Gastrocnemius medialis (tissue), 4 donors: ENCODE measurements around the gene SLC24A4. TPM values are rescaled to one million over a fixed set of nuclear protein-coding genes. Genes with fewer than 3 reads are reported as not detected.

Experiments used
- ATAC-seq, 2 donors: fragments of 150-250 bp; one replicate each; pipeline ENCODE4 v1.9.1; 2016
- DNase-seq, 2 donors: peaks; one replicate each; pipeline ENCODE4 v3.0.0-alpha.2; 2019
- H3K27ac ChIP-seq, 4 donors: fragments of 200-600 bp; sonication (generic); 1 replicate in 1 of 4; 2 replicates in 3 of 4; pipeline ENCODE4 v1.5.1; 2016 to 2018; ENCODE audit warnings: mild to moderate bottlenecking in 2 of 4, moderate library complexity in 1 of 4
- H3K27me3 ChIP-seq, 3 donors: fragments of 200-600 bp; sonication (generic) in 2 of 3; 1 replicate in 1 of 3; 2 replicates in 2 of 3; pipeline versions ENCODE4 v1.5.1 to v1.6.0; 2016 to 2019; ENCODE audit warnings: mild to moderate bottlenecking in 1 of 3, moderate library complexity in 1 of 3
- H3K36me3 ChIP-seq, 2 donors: fragments of 200-600 bp; sonication (generic) in 1 of 2; one replicate each; pipeline ENCODE4 v1.5.1; 2017 to 2018
- H3K4me1 ChIP-seq, 2 donors: fragments of 200-600 bp; sonication (generic) in 1 of 2; one replicate each; pipeline ENCODE4 v1.5.1; 2016 to 2017; ENCODE audit warnings: mild to moderate bottlenecking in 2 of 2
- H3K4me3 ChIP-seq, 4 donors: fragments of 200-600 bp; sonication (generic) in 3 of 4; 1 replicate in 1 of 4; 2 replicates in 3 of 4; pipeline ENCODE4 v1.5.1; 2016 to 2019; ENCODE audit warnings: mild to moderate bottlenecking in 2 of 4
- H3K9me3 ChIP-seq, 3 donors: fragments of 200-600 bp; sonication (generic) in 2 of 3; 1 replicate in 1 of 3; 2 replicates in 2 of 3; pipeline ENCODE4 v1.5.1; 2016 to 2019
- POLR2A ChIP-seq, 2 donors: fragments of 450-650 bp; IDR thresholded peaks; one replicate each; pipeline ENCODE4 v1.6.1; 2017; ENCODE audit warnings: antibody characterized with exemption in 2 of 2, mild to moderate bottlenecking in 2 of 2, moderate library complexity in 2 of 2
- in situ Hi-C, 4 donors: fragments of 200-750 bp; cut with MboI; loops; one replicate each; pipeline versions ENCODE4 v1.15.0 to v1.8.0; 2017; ENCODE audit warnings: low sequenced_read_pairs in 4 of 4
- intact Hi-C: fragments of 100-400 bp; cut with DNase I; formaldehyde crosslinking; loops from one replicate; pipeline ENCODE4 v1.15.1; 2023; ENCODE audit warnings: low total_unique reads
- total RNA-seq, 4 donors: library from RNA; depleted of rRNA; stranded (reverse); fragments of >200 nt; gene quantifications; one replicate each; pipeline versions ENCODE4 v1.1.0 to v1.2.3, GENCODE V29; 2016
- TF ChIP-seq, protein P1 (sequence below), 5 experiments: fragments of 450-650 bp in 3 of 5; fragments of 200-600 bp in 2 of 5; sonication (generic) in 2 of 5; IDR thresholded peaks in 4 of 5; conservative IDR thresholded peaks in 1 of 5; 1 replicate in 4 of 5; 2 replicates in 1 of 5; pipeline ENCODE4 v1.5.1; 2016 to 2019; ENCODE audit warnings: antibody characterized with exemption in 5 of 5, mild to moderate bottlenecking in 3 of 5, moderate library complexity in 3 of 5

Gene SLC24A4
- total RNA-seq, 4 donors from 2014 or later, result 0.07 to 0.76 (median 0.50) TPM

DNA sequence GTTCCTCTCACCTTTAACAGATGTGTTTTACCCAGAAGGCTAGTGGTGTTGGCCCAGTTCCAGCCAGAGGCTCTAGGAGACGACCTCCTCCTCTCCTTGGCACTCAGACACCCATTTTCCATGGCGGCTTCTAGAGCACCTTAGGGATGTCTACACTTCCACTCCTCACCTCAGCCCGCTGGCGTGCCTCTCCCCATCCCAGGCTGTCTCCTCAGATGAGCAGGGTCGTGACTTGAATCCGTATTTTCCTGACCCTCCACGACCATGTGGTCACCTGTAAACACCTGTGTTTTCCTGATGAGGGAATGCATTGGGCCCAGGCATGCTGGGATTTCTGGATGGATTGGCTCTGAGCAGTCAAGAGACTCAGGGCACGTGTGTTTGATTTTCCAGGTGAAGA is 168.8 kb downstream of the SLC24A4 start:
- H3K27me3 ChIP-seq, result no peaks in the 10 kb centered on the region
- ATAC-seq (no peak), DNase-seq (no peak)
- peak overlapping the region in 2 of 4 donors; percentile 4 to 26 for H3K27ac ChIP-seq
- H3K4me1 ChIP-seq, result no peaks in the 10 kb centered on the region
- no peaks in the 10 kb centered on the region for H3K36me3 ChIP-seq
- intact Hi-C loops (no loop called here), in situ Hi-C loops (no loop called here)
- H3K4me3 ChIP-seq, result no peak overlapping the region
- no peaks in the 10 kb centered on the region for H3K9me3 ChIP-seq
- no peak for TF ChIP-seq POLR2A (IDR thresholded peaks at IDR 0.05)
- TF ChIP-seq, protein P1, sequence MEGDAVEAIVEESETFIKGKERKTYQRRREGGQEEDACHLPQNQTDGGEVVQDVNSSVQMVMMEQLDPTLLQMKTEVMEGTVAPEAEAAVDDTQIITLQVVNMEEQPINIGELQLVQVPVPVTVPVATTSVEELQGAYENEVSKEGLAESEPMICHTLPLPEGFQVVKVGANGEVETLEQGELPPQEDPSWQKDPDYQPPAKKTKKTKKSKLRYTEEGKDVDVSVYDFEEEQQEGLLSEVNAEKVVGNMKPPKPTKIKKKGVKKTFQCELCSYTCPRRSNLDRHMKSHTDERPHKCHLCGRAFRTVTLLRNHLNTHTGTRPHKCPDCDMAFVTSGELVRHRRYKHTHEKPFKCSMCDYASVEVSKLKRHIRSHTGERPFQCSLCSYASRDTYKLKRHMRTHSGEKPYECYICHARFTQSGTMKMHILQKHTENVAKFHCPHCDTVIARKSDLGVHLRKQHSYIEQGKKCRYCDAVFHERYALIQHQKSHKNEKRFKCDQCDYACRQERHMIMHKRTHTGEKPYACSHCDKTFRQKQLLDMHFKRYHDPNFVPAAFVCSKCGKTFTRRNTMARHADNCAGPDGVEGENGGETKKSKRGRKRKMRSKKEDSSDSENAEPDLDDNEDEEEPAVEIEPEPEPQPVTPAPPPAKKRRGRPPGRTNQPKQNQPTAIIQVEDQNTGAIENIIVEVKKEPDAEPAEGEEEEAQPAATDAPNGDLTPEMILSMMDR (IDR thresholded peaks at IDR 0.05 in 4 of 5, conservative IDR thresholded peaks at IDR 0.05 in 1 of 5), result no peak

DNA sequence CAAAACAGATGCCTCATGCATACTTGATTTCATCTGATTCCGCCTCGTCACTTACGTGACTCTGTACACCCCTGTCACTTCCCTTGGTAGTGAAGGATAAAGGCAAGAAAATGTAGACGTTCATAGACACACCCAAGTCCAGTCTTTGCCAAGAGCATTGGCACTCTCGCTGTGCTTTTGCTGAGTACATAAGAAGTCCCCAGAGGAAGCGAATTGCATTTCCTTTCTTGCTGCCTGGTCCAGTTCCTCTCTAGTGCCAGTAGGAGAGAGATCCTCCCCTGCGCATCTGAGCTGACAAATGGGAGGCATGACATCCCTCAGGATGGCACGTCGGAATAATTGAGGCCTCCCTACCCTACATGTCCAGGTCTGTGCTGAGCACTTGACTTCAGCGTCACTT is 169.3 kb downstream of the SLC24A4 start:
- Histone ChIP-seq H3K36me3 (no peaks in the 10 kb centered on the region), H3K4me1 (no peaks in the 10 kb centered on the region), H3K27me3 (no peaks in the 10 kb centered on the region), H3K9me3 (no peaks in the 10 kb centered on the region), H3K4me3 (no peak overlapping the region), H3K27ac (peak overlapping the region in 1 of 4 donors; percentile 26)
- intact Hi-C loops (no loop called here), in situ Hi-C loops (no loop called here)
- ATAC-seq (peak; percentile 37 to 63), DNase-seq (peak in 1 of 2 donors; percentile 29)
- TF ChIP-seq POLR2A (IDR thresholded peaks at IDR 0.05), result peak in 1 of 2 donors; percentile 23
- TF ChIP-seq, protein P1 (IDR thresholded peaks at IDR 0.05 in 4 of 5, conservative IDR thresholded peaks at IDR 0.05 in 1 of 5), result no peak

DNA sequence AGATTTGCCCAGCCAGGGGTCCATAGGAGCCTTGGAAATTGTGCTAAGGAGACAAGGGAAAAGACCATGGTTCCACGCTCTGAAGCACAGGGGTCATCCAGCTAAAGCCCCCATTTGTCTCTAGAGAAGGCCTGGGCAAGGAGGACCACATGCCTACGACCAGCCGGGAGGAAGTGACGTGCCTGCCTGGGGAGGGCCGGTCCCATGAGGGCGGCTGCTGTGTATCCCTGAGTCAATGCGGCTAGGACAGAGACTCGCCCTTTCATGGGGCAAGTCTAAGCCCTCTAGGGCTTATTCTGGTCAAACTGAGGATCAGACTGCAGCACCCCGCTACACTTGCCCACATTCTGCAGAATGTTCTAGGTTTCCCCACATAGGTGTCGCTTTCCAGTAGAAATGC is 170.1 kb downstream of the SLC24A4 start:
- no peak for DNase-seq

DNA sequence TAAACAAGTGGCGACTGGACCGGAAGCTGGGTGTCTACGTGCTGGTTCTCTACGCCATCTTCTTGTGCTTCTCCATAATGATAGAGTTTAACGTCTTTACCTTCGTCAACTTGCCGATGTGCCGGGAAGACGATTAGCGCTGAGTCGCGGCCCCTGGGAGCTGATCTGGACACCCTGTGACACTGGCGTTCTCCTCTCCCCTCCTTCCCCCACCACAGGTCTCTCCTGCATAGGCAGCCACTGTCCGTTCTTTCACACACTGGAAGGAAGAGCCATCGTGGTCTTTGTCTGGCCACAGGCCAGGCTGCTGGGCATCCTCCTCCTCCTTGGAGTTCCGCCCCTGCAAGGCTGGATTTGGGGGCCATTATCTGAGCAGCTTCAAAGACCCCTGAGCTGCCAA is 170.5 kb downstream of the SLC24A4 start:
- ATAC-seq (no peak), DNase-seq (no peak)
- intact Hi-C loops, result no loop called here
- H3K27me3 ChIP-seq, result no peaks in the 10 kb centered on the region
- no peaks in the 10 kb centered on the region for H3K9me3 ChIP-seq
- no peaks in the 10 kb centered on the region for H3K4me1 ChIP-seq
- H3K27ac ChIP-seq, result no peak overlapping the region
- no peak overlapping the region for H3K4me3 ChIP-seq
- in situ Hi-C loops, result no loop called here
- no peaks in the 10 kb centered on the region for H3K36me3 ChIP-seq
- TF ChIP-seq, protein P1 (IDR thresholded peaks at IDR 0.05 in 4 of 5, conservative IDR thresholded peaks at IDR 0.05 in 1 of 5), result no peak
- no peak for TF ChIP-seq POLR2A (IDR thresholded peaks at IDR 0.05)

More for the DNA sequence above, 170.1 kb downstream of the SLC24A4 start:
- no peak for ATAC-seq
- intact Hi-C loops (no loop called here), in situ Hi-C loops (no loop called here)
- TF ChIP-seq POLR2A (IDR thresholded peaks at IDR 0.05), result no peak
- TF ChIP-seq, protein P1 (IDR thresholded peaks at IDR 0.05 in 4 of 5, conservative IDR thresholded peaks at IDR 0.05 in 1 of 5), result no peak
- Histone ChIP-seq H3K4me1 (no peaks in the 10 kb centered on the region), H3K4me3 (no peak overlapping the region), H3K36me3 (no peaks in the 10 kb centered on the region), H3K9me3 (no peaks in the 10 kb centered on the region), H3K27me3 (no peaks in the 10 kb centered on the region), H3K27ac (no peak overlapping the region)

DNA sequence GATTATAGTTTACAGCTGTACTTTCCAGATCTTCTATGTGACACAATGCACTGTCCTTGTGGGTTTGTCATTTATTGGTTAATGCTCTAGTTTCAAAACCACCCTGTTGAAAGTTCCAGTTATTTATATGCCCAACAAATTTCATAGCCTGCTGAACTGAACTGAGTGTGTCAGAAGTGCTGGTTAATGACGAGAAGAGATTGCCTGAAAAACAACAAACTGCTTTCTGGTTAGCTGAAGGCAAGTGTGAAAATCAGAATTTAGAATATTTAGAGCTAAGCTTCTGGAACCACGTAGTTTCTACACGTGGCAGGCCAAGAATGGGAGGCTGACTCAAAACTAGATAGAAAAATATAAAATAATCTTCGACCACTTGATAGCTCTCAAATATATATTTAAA is 171.5 kb downstream of the SLC24A4 start:
- H3K27me3 ChIP-seq, result no peaks in the 10 kb centered on the region
- intact Hi-C loops, result no loop called here
- H3K4me3 ChIP-seq, result no peak overlapping the region
- DNase-seq (no peak), ATAC-seq (no peak)
- no peaks in the 10 kb centered on the region for H3K36me3 ChIP-seq
- no peak overlapping the region for H3K27ac ChIP-seq
- no peak for TF ChIP-seq POLR2A (IDR thresholded peaks at IDR 0.05)
- TF ChIP-seq, protein P1 (IDR thresholded peaks at IDR 0.05 in 4 of 5, conservative IDR thresholded peaks at IDR 0.05 in 1 of 5), result no peak
- in situ Hi-C loops, result no loop called here
- no peaks in the 10 kb centered on the region for H3K4me1 ChIP-seq
- H3K9me3 ChIP-seq, result no peaks in the 10 kb centered on the region
